ENCODE measurements around the gene TBX19. TPM values are rescaled to one million over a fixed set of nuclear protein-coding genes. Genes with fewer than 3 reads are reported as not detected.

TBX19 gene
- total RNA-seq (1.1 TPM), polyA plus RNA-seq (1.8 TPM)

DNA sequence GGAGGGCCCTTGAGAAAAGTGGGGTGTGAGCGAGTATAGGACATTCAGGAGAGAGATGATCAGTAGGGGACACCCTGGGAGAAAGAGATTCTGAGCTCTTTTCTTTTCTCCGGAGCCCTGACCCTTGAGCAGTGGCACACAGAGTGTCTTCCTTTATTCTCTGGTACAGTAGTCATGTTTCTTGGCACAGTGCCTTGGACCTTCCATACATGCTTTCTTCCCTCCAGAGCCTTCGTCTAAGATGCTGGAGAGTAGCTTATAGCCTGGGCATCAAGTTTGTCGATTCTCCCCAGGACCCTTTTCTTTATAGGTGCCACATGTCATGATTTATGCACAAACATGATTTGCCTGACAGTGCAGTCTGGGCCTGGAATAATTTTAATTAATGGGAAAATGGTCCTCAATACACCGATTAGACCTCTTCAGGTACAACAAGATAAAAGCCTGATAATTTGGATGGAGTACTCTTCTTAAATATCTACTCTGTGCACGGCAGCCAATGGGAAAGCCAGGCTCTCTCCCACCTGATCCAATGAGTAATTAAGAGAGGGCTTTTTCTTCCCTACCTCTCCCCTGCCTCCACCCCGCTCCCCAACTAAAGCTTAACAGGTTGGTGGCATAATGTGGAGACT is at the start of gene TBX19:
TSS of gene TBX19 (plus strand) at position 582 of the 632 bp plus-strand sequence. CDS start 214 bp downstream, outside the sequence.
- H3K4me3 ChIP-seq (ENCODE audit: low read depth, low read length) = no peak within 1 kb of the TSS
- DNase-seq (ENCODE audit: extremely low spot score) = no peak

GRCh38 chr1:168234846-168235547 is 45.7 kb upstream of the TBX19 start:
- WGBS = 92% methylated on average over 8 of the region's 8 CpGs
- DNase-seq (ENCODE audit: extremely low spot score) = no peak
- H3K4me3 ChIP-seq (ENCODE audit: low read depth, low read length) = no peak overlapping the region
- no peaks in the 10 kb centered on the region for H3K36me3 ChIP-seq (ENCODE audit: insufficient read depth)
- H3K4me1 ChIP-seq (ENCODE audit: insufficient read depth) = no peaks in the 10 kb centered on the region
- no peak overlapping the region for H3K27ac ChIP-seq (ENCODE audit: low read depth)

More for the DNA sequence above, at the start of gene TBX19:
- H3K27ac ChIP-seq (ENCODE audit: low read depth) = no peak within 1 kb of the TSS
- WGBS = 89% methylated on average over 7 of the region's 7 CpGs
- H3K36me3 ChIP-seq (ENCODE audit: insufficient read depth) = no peaks in the 10 kb centered on the region
- H3K4me1 ChIP-seq (ENCODE audit: insufficient read depth) = peaks cover 2% of the 10 kb centered on the region

DNA sequence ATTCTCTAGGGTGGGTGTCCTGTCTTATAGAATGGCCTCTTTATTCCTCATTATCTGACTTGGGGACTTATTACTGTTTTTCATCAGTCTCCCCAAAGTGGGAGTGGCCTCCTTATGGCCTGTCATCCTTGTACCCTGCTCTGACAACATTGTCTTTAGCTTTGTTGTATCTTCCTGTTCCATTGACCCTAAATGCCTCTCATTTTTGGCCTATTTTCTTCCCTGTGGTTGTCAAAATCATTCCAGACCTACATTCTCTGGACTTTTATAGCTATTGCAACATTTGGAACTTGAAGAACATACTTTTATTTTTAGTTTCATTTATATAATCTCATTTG is 45.2 kb upstream of the TBX19 start:
- Histone ChIP-seq H3K36me3 (ENCODE audit: insufficient read depth) (no peaks in the 10 kb centered on the region), H3K27ac (ENCODE audit: low read depth) (no peak overlapping the region), H3K4me1 (ENCODE audit: insufficient read depth) (no peaks in the 10 kb centered on the region), H3K4me3 (ENCODE audit: low read depth, low read length) (no peak overlapping the region)
- no peak for DNase-seq (ENCODE audit: extremely low spot score)

- WGBS = 84% methylated on average over 3 of the region's 3 CpGs
- no peaks in the 10 kb centered on the region for H3K36me3 ChIP-seq (ENCODE audit: insufficient read depth)
- H3K4me1 ChIP-seq (ENCODE audit: insufficient read depth) = no peaks in the 10 kb centered on the region
- no peak overlapping the region for H3K27ac ChIP-seq (ENCODE audit: low read depth)
- H3K4me3 ChIP-seq (ENCODE audit: low read depth, low read length) = no peak overlapping the region
- DNase-seq (ENCODE audit: extremely low spot score) = no peak
Measured at GRCh38 chr1:168235937-168236336, 44.7 kb upstream of the TBX19 start.

DNA sequence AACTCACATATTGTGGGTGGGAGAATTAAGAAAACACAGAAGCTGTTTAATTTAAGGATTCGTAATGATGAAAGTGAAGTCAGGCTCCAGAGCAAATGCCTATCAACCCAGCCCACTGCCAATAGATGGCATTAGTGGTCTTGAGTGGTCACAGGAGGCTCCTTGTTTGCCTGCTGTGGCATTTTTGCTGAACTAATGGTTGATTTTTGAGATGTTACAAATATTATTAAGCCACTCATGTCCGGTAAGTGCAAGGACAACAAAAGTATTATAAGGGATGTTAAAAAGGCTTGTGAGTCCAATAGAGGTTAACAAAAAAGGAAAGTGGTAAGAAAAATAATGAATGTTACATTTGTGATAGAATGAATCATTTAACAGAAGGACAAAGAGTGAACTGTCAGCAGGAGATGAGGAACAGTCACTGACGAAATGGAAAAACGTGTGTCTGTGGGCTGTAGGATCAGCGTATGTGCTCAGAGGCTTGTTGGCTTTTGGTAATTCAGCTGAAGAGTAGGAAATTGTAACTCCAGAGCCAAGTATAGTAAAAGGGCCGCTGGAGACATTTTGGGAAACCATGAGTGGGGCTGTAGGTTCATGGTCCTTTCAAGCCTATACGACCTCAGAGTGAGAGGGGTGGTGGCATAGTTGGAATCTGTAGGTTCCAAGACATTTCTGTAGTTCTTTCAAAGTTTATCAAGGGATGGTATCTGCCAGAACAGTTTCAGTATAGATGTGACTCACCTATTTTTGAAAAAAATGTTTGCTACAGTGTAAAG is 43.7 kb upstream of the TBX19 start:
- no peak for DNase-seq (ENCODE audit: extremely low spot score)
- Histone ChIP-seq H3K4me3 (ENCODE audit: low read depth, low read length) (no peak overlapping the region), H3K36me3 (ENCODE audit: insufficient read depth) (no peaks in the 10 kb centered on the region), H3K4me1 (ENCODE audit: insufficient read depth) (no peaks in the 10 kb centered on the region), H3K27ac (ENCODE audit: low read depth) (no peak overlapping the region)
- WGBS = 87% methylated on average over 7 of the region's 7 CpGs

DNA sequence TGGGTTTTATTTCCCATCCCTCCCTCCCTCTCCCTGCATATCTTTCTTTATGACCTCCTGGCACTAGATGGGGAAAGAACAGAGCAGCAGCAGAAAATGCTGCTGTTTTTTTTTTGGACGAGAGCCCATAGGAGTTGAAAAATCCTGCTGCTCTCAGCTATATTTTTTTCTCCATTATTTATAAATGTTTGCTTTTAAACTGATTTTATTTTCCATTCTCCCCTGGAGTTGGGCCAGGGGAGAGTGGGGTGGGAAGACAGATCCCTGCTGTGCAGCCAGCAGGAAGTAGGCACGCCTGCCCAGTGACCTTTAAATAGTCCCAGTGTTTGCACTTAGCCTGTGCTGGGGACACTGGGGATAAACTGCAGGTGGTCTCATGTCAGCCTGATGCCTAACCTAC is 37.5 kb upstream of the TBX19 start:
- no peaks in the 10 kb centered on the region for H3K4me1 ChIP-seq (ENCODE audit: insufficient read depth)
- H3K27ac ChIP-seq (ENCODE audit: low read depth) = no peak overlapping the region
- H3K4me3 ChIP-seq (ENCODE audit: low read depth, low read length) = no peak overlapping the region
- peaks cover 2% of the 10 kb centered on the region for H3K36me3 ChIP-seq (ENCODE audit: insufficient read depth)
- no peak for DNase-seq (ENCODE audit: extremely low spot score)
- 14% methylated on average over 2 of the region's 2 CpGs for WGBS

DNA sequence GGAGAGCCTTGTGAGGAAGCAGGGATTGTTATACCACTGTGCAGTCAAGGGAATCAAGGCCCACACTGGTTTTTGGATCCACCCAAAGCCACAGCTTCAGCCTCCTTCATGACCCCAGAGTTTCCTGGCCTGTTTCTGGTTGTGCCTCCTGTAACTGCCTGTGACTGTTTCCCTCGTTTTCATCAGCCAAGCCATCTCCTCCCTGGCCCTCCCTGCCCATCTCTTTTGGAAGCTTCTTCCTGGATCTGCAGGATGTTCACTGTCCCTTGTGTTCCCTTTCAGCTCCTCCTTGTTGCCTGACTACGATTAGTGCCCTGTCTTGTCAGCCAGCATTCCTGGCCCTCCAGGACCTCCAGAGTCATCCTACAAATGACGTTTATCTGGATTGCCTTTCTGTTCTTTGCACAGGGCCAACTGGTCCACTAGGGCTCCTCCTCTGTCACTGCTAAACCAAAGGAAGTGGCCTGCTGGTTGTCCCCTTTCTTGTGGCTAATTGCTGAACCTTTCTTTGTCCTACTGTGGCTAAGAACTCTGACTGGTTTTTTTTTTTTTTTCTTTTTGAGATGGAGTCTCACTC is 37.0 kb upstream of the TBX19 start:
- H3K27ac ChIP-seq (ENCODE audit: low read depth) = no peak overlapping the region
- H3K4me3 ChIP-seq (ENCODE audit: low read depth, low read length) = no peak overlapping the region
- no peaks in the 10 kb centered on the region for H3K4me1 ChIP-seq (ENCODE audit: insufficient read depth)
- peaks cover 2% of the 10 kb centered on the region for H3K36me3 ChIP-seq (ENCODE audit: insufficient read depth)
- no peak for DNase-seq (ENCODE audit: extremely low spot score)
- WGBS = 12% methylated on average over 3 of the region's 3 CpGs

GRCh38 chr1:168245042-168245441 is 35.6 kb upstream of the TBX19 start:
- no peaks in the 10 kb centered on the region for H3K4me1 ChIP-seq (ENCODE audit: insufficient read depth)
- H3K27ac ChIP-seq (ENCODE audit: low read depth) = no peak overlapping the region
- peaks cover 2% of the 10 kb centered on the region for H3K36me3 ChIP-seq (ENCODE audit: insufficient read depth)
- 91% methylated on average over 3 of the region's 3 CpGs for WGBS
- DNase-seq (ENCODE audit: extremely low spot score) = no peak
- H3K4me3 ChIP-seq (ENCODE audit: low read depth, low read length) = no peak overlapping the region

DNA sequence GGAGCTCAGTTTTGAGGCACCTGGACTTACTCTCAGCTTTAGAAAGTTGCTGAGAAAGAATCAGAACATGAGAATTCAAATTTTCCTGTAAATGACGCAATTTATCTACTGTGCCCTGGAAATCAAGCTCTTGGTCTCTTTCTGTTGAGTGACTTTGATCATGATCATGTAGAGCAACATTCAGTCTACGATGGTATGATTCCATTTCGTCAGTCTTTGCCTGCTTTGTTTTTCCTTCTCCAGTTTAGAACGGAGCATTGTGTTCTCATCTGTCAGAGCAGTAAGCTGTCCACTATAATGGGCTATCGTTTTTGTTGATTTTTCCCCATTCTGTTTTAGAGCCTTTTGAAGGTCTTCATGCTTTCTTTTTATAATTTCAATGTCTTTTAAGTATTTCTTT is 34.2 kb upstream of the TBX19 start:
- H3K27ac ChIP-seq (ENCODE audit: low read depth) = no peak overlapping the region
- H3K4me3 ChIP-seq (ENCODE audit: low read depth, low read length) = no peak overlapping the region
- DNase-seq (ENCODE audit: extremely low spot score) = no peak
- 85% methylated on average over 5 of the region's 5 CpGs for WGBS
- H3K4me1 ChIP-seq (ENCODE audit: insufficient read depth) = no peaks in the 10 kb centered on the region
- peaks cover 2% of the 10 kb centered on the region for H3K36me3 ChIP-seq (ENCODE audit: insufficient read depth)

DNA sequence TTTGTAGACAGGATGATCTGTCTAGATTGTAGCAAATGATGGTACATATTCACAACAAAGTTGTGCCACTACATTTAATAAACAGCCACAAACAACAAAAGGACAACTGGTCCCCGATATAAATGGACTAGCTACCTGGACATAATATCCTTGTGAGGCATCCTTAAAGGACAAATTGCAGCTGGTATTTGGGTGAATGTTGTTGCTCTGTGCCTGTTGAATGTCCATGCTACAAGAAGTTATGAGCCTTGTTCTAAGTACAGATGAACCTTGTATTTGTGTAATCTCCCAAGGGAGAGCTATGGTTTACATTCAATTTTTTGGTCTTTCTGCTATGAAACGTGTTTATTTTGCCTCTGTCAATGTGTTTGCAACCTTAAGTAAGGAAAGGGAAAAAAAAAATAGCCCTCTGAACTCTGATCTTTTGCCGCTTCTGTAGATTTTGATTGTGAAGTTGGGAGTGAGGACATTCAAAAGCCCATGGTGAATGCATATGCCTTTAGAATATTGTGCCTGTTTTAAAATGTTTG is 28.4 kb upstream of the TBX19 start:
- no peak for DNase-seq (ENCODE audit: extremely low spot score)
- no peak overlapping the region for H3K4me3 ChIP-seq (ENCODE audit: low read depth, low read length)
- 80% methylated on average over 3 of the region's 3 CpGs for WGBS
- H3K36me3 ChIP-seq (ENCODE audit: insufficient read depth) = no peaks in the 10 kb centered on the region
- H3K27ac ChIP-seq (ENCODE audit: low read depth) = no peak overlapping the region
- H3K4me1 ChIP-seq (ENCODE audit: insufficient read depth) = no peaks in the 10 kb centered on the region

GRCh38 chr1:168256164-168256563 is 24.5 kb upstream of the TBX19 start:
- 99% methylated on average over 2 of the region's 2 CpGs for WGBS
- no peak for DNase-seq (ENCODE audit: extremely low spot score)
- H3K4me3 ChIP-seq (ENCODE audit: low read depth, low read length) = no peak overlapping the region
- no peaks in the 10 kb centered on the region for H3K36me3 ChIP-seq (ENCODE audit: insufficient read depth)
- H3K27ac ChIP-seq (ENCODE audit: low read depth) = no peak overlapping the region
- no peaks in the 10 kb centered on the region for H3K4me1 ChIP-seq (ENCODE audit: insufficient read depth)

- Histone ChIP-seq H3K4me3 (ENCODE audit: low read depth, low read length) (no peak overlapping the region), H3K4me1 (ENCODE audit: insufficient read depth) (no peaks in the 10 kb centered on the region), H3K36me3 (ENCODE audit: insufficient read depth) (no peaks in the 10 kb centered on the region), H3K27ac (ENCODE audit: low read depth) (no peak overlapping the region)
- WGBS = 73% methylated on average over 2 of the region's 2 CpGs
- no peak for DNase-seq (ENCODE audit: extremely low spot score)
Measured at GRCh38 chr1:168257397-168257796, 23.3 kb upstream of the TBX19 start.

DNA sequence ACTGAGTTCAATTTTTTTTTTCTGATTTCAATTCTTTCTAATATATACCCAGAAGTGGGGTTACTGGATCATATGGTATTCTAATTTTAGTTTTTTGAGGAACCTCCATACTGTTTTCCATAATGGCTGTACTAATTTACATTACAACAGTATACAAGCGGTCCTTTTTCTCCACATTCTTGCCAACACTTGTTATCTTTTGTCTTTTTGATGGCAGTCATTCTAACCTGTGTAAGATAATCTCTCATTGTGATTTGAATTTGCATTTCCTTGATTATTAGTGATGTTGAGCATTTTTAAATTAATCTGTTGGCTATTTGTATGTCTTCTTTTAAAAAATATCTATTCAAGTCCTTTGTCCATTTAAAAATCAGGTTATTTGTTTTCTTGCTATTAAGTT is 21.1 kb upstream of the TBX19 start:
- Histone ChIP-seq H3K4me3 (ENCODE audit: low read depth, low read length) (no peak overlapping the region), H3K27ac (ENCODE audit: low read depth) (no peak overlapping the region), H3K36me3 (ENCODE audit: insufficient read depth) (no peaks in the 10 kb centered on the region), H3K4me1 (ENCODE audit: insufficient read depth) (no peaks in the 10 kb centered on the region)
- DNase-seq (ENCODE audit: extremely low spot score) = no peak
- WGBS = 97% methylated on average over 1 of the region's 1 CpG

All from urinary bladder (tissue), 4 donors.